ENCODE results near the gene LDLRAD4.

DNA sequence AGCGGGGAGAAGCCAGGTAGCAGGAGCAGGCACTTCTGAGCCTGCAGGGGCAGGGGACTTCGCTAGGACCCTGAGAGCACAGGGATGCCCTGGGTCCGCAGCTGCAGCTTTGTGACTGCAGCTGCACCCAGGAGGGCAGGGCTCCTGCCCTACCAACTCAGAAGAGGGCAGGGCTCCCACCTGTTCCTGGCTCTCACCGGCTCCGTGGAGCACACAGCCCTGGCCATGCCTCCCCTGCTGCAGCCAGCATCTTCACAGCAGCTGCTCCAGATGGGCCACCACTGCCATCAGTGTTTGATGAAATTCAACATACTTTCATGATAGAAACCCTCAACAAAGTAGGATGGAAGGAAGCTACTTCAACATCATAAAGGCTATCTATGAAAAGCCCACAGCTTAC, 415.1 kb downstream of the LDLRAD4 start:
- TF ChIP-seq, protein P1, sequence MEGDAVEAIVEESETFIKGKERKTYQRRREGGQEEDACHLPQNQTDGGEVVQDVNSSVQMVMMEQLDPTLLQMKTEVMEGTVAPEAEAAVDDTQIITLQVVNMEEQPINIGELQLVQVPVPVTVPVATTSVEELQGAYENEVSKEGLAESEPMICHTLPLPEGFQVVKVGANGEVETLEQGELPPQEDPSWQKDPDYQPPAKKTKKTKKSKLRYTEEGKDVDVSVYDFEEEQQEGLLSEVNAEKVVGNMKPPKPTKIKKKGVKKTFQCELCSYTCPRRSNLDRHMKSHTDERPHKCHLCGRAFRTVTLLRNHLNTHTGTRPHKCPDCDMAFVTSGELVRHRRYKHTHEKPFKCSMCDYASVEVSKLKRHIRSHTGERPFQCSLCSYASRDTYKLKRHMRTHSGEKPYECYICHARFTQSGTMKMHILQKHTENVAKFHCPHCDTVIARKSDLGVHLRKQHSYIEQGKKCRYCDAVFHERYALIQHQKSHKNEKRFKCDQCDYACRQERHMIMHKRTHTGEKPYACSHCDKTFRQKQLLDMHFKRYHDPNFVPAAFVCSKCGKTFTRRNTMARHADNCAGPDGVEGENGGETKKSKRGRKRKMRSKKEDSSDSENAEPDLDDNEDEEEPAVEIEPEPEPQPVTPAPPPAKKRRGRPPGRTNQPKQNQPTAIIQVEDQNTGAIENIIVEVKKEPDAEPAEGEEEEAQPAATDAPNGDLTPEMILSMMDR (IDR thresholded peaks at IDR 0.05), result no peak
- TF ChIP-seq POLR2A (IDR thresholded peaks at IDR 0.05), result no peak
- TF ChIP-seq EP300 (IDR thresholded peaks at IDR 0.05), result no peak

Measured in tibial nerve (tissue), 4 donors.